ENCODE data around the gene DENND5B.
"Not testable (repeated sequence)": the region's sequence is repeated elsewhere in the genome, so short reads cannot be mapped to it uniquely, and the experiment has no call there.

The DENND5B gene

GRCh38 chr12:31550590-31550989 is 40.3 kb downstream of the DENND5B start:
- not testable (repeated sequence) for DNase-seq

GRCh38 chr12:31536672-31537071 is 54.3 kb downstream of the DENND5B start:
- no peak for DNase-seq

GRCh38 chr12:31533470-31533869 is 57.5 kb downstream of the DENND5B start:
- no peak for DNase-seq

GRCh38 chr12:31531893-31532292 is 59.0 kb downstream of the DENND5B start:
- DNase-seq, result no peak

- no peak for DNase-seq
Observed at GRCh38 chr12:31528095-31528494, 62.8 kb downstream of the DENND5B start.

GRCh38 chr12:31527083-31527482 is 63.9 kb downstream of the DENND5B start:
- DNase-seq, result no peak

GRCh38 chr12:31526158-31526546 is 64.8 kb downstream of the DENND5B start:
- DNase-seq, result no peak

- DNase-seq, result no peak
Observed at GRCh38 chr12:31525496-31526157, 65.3 kb downstream of the DENND5B start.

GRCh38 chr12:31524791-31525495 is 66.0 kb downstream of the DENND5B start:
- peak; percentile 36 for DNase-seq

- DNase-seq, result no peak
Observed at GRCh38 chr12:31523306-31523705, 67.6 kb downstream of the DENND5B start.

GRCh38 chr12:31522607-31523006 is 68.3 kb downstream of the DENND5B start:
- DNase-seq, result no peak

- no peak for DNase-seq
Observed at GRCh38 chr12:31521964-31522363, 69.0 kb downstream of the DENND5B start.

- no peak for DNase-seq
Observed at GRCh38 chr12:31519511-31519910, 71.4 kb downstream of the DENND5B start.

GRCh38 chr12:31518680-31519227 is 72.2 kb downstream of the DENND5B start:
- no peak for DNase-seq

- no peak for DNase-seq
Observed at GRCh38 chr12:31517994-31518393, 72.9 kb downstream of the DENND5B start.

GRCh38 chr12:31516702-31517101 is 74.2 kb downstream of the DENND5B start:
- DNase-seq, result no peak

- no peak for DNase-seq
Observed at GRCh38 chr12:31514912-31515311, 76.0 kb downstream of the DENND5B start.

GRCh38 chr12:31510034-31510433 is 80.9 kb downstream of the DENND5B start:
- DNase-seq, result no peak

- no peak for DNase-seq
Observed at GRCh38 chr12:31508436-31509150, 82.3 kb downstream of the DENND5B start.

- no peak for DNase-seq
Observed at GRCh38 chr12:31507966-31508365, 83.0 kb downstream of the DENND5B start.

- DNase-seq, result no peak
Observed at GRCh38 chr12:31506515-31507306, 84.2 kb downstream of the DENND5B start.

- DNase-seq, result no peak
Observed at GRCh38 chr12:31504625-31505222, 86.2 kb downstream of the DENND5B start.

Data from activated CD4-positive, alpha-beta T cell treated with anti-CD3 and anti-CD28 coated beads, Interleukin-2, Interleukin-6, amounts not matched to agents 100 ng/mL and 50 ng/mL, durations not matched to agents 16 hours and 8 hours (primary cell).